ENCODE results near the gene CGB7. TPM values are rescaled to one million over a fixed set of nuclear protein-coding genes. Genes with fewer than 3 reads are reported as not detected.

CGB7 gene
- total RNA-seq, 1 donor, result under 0.01 TPM

DNA sequence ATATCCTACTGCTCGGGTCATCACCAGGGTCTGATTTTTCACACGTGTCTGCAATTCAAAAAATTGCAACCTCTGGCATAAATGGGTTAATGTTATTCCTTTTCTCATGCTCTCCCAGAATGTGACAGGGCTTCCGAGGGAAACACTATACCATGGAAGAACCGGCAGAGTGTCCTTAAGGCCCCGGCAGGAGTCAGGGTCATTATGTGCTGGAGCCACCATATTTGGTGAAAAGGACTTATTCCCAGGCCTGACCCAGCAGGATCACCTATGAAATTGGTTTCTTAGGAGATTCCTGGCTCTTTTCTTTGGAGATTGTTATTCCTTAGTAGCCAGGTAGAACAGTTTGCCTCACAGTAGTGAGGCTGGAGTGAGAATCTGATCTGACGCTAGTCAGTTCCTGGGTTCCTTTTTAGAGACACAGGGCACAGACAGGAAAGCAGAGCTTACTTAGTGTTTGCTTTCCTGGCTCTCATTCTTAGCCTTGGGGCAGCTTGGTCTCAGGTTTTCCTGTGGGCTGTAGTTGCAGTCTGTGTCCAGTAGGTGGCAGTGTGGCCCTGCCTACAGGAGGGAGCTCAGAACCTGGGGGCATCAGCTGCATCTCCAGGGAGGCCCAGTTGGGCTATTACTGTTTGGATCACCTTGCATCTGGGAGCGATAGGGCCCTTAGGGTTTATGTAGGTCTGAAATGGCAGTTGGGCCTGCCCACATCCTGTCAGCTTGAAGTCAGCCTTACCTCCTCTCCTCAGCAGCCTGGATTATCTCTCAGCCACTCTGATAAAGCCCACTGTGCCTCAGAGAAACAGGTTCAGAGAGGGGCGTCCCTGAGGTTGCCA, 40.1 kb upstream of the CGB7 start:
- Histone ChIP-seq H3K4me3 (ENCODE audit: insufficient read depth, low read length) (no peak overlapping the region), H3K79me2 (ENCODE audit: insufficient read depth, low read length) (peaks cover 77% of the 10 kb centered on the region), H3K4me1 (ENCODE audit: insufficient read depth, low read length) (no peaks in the 10 kb centered on the region), H3K4me2 (ENCODE audit: insufficient read depth, low read length) (no peak overlapping the region), H3K27me3 (ENCODE audit: insufficient read depth, low read length) (no peaks in the 10 kb centered on the region), H3K36me3 (ENCODE audit: insufficient read depth, low read length) (peaks cover 82% of the 10 kb centered on the region), H4K20me1 (ENCODE audit: insufficient read depth, low read length) (peaks cover 60% of the 10 kb centered on the region), H3K9me3 (ENCODE audit: low read depth, low read length) (no peaks in the 10 kb centered on the region), H2AFZ (ENCODE audit: low read length) (no peak overlapping the region), H3K27ac (ENCODE audit: low read depth, low read length) (no peak overlapping the region)
- peak; percentile 97 for DNase-seq (ENCODE audit: insufficient read length, low spot score, missing footprints)
- TF ChIP-seq CTCF (IDR thresholded peaks at IDR 0.05; ENCODE audit: extremely low read depth, low read depth, low read length), result peak; percentile 98

DNA sequence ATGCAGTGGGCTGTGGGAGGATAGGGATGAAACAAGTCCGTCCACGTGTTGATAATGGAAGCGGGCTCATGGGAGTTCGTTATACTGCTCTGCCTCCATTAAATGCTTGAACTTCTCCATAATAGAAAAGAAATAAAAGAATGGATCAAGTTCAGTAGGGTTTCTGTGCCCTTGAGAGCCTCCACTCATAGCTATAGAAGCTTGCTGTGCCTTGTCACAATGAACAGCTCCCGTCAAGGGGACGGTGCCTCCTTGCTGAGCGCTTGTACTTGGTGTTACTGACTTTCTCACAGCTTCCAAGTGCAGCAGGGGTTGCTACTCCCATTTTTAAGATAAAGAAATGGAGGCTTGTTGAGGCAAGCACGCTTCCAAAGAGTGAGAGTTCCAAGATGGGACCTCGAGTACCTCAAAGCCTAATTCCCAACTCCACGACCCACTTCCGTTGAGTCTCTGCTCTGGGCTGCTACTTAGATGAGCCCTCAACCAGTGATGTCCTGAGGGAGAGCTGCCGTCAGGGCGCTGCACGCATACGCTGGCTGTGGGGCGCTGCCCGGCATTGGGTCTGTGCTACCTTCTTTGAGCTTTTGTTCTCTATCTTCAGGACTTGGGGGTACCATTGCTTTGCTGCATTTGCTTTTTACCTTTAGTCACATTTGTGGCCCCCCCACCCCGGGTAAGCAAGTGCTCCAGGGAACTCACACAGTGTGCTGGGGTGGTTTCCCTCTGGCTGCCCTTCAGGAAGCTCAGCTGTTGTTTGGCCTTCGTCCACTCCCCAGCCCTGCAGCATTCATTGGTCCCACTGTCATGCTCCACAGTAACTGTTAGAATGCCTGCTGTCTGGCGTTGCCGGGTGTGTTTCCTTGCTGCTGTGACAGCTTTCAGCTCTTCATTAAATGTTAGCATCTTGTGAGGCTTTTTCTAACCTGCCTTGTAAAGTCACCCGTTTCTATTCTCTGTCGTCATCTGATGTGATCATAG, 37.2 kb upstream of the CGB7 start:
- no peaks in the 10 kb centered on the region for H3K4me1 ChIP-seq (ENCODE audit: insufficient read depth, low read length)
- DNase-seq (ENCODE audit: insufficient read length, low spot score, missing footprints), result peak; percentile 34
- no peaks in the 10 kb centered on the region for H3K9me3 ChIP-seq (ENCODE audit: low read depth, low read length)
- TF ChIP-seq CTCF (IDR thresholded peaks at IDR 0.05; ENCODE audit: extremely low read depth, low read depth, low read length), result no peak
- no peak overlapping the region for H3K4me3 ChIP-seq (ENCODE audit: insufficient read depth, low read length)
- no peak overlapping the region for H3K4me2 ChIP-seq (ENCODE audit: insufficient read depth, low read length)
- H3K36me3 ChIP-seq (ENCODE audit: insufficient read depth, low read length), result peaks cover 88% of the 10 kb centered on the region
- H4K20me1 ChIP-seq (ENCODE audit: insufficient read depth, low read length), result peaks cover 54% of the 10 kb centered on the region
- H3K27me3 ChIP-seq (ENCODE audit: insufficient read depth, low read length), result no peaks in the 10 kb centered on the region
- H2AFZ ChIP-seq (ENCODE audit: low read length), result no peak overlapping the region
- H3K79me2 ChIP-seq (ENCODE audit: insufficient read depth, low read length), result peaks cover 89% of the 10 kb centered on the region
- no peak overlapping the region for H3K27ac ChIP-seq (ENCODE audit: low read depth, low read length)

GRCh38 chr19:49092686-49093085, 35.1 kb upstream of the CGB7 start:
- Histone ChIP-seq H3K27ac (ENCODE audit: low read depth, low read length) (no peak overlapping the region), H3K4me2 (ENCODE audit: insufficient read depth, low read length) (no peak overlapping the region), H3K79me2 (ENCODE audit: insufficient read depth, low read length) (peaks cover 92% of the 10 kb centered on the region), H3K9me3 (ENCODE audit: low read depth, low read length) (no peaks in the 10 kb centered on the region), H3K36me3 (ENCODE audit: insufficient read depth, low read length) (peaks cover 81% of the 10 kb centered on the region), H3K4me3 (ENCODE audit: insufficient read depth, low read length) (no peak overlapping the region), H3K4me1 (ENCODE audit: insufficient read depth, low read length) (peaks cover 1% of the 10 kb centered on the region), H2AFZ (ENCODE audit: low read length) (no peak overlapping the region), H3K27me3 (ENCODE audit: insufficient read depth, low read length) (no peaks in the 10 kb centered on the region), H4K20me1 (ENCODE audit: insufficient read depth, low read length) (peaks cover 52% of the 10 kb centered on the region)
- DNase-seq (ENCODE audit: insufficient read length, low spot score, missing footprints), result no peak
- TF ChIP-seq CTCF (IDR thresholded peaks at IDR 0.05; ENCODE audit: extremely low read depth, low read depth, low read length), result no peak

Measured in osteoblast (primary cell).